HepG2 (cell line): ENCODE measurements around the gene ADM5. TPM values are rescaled to one million over a fixed set of nuclear protein-coding genes. Genes with fewer than 3 reads are reported as not detected.

ENCODE experiments used
- ATF1 ChIP-seq: IDR thresholded peaks from 2 replicates; pipeline ENCODE4 v1.6.1; 2016; ENCODE audit warnings: mild to moderate bottlenecking, control low read depth
- CEBPB ChIP-seq: IDR thresholded peaks from 2 replicates; pipeline ENCODE4 v1.6.1; 2011; ENCODE audit warnings: low read depth, low read length, improper control_type of control experiment, borderline replicate concordance
- CEBPG ChIP-seq: IDR thresholded peaks from 2 replicates; pipeline ENCODE4 v1.6.1; 2016
- GATAD1 ChIP-seq: IDR thresholded peaks from 2 replicates; pipeline ENCODE4 v1.6.1; 2016; ENCODE audit warnings: missing genetic modification reagents, missing compliant biosample characterization
- GPN1 ChIP-seq: sonication (generic); formaldehyde crosslinking; IDR thresholded peaks from 2 replicates; pipeline ENCODE4 v1.5.1; 2020; ENCODE audit warnings: missing genetic modification reagents, borderline replicate concordance
- HMG20A ChIP-seq: IDR thresholded peaks from 2 replicates; pipeline ENCODE4 v1.6.1; 2016; ENCODE audit warnings: borderline replicate concordance
- HOXA9 ChIP-seq: sonication (generic); formaldehyde crosslinking; IDR thresholded peaks from 2 replicates; pipeline ENCODE4 v1.8.1; 2022; ENCODE audit warnings: missing genetic modification reagents, mild to moderate bottlenecking, moderate library complexity, borderline replicate concordance
- ISL2 ChIP-seq: sonication (generic); formaldehyde crosslinking; IDR thresholded peaks from 2 replicates; pipeline ENCODE4 v1.5.0; 2020; ENCODE audit warnings: missing genetic modification reagents
- MTF1 ChIP-seq: sonication (generic); formaldehyde crosslinking; IDR thresholded peaks from 2 replicates; pipeline ENCODE4 v1.5.0; 2020; ENCODE audit warnings: missing genetic modification reagents
- NFE2L2 ChIP-seq: fragments of 150-350 bp; IDR thresholded peaks from 2 replicates; pipeline ENCODE4 v1.6.1; 2014; ENCODE audit warnings: low read length
- PITX1 ChIP-seq: sonication (generic); formaldehyde crosslinking; IDR thresholded peaks from 2 replicates; pipeline ENCODE4 v1.5.1; 2020; ENCODE audit warnings: mild to moderate bottlenecking, missing genetic modification reagents
- SRY ChIP-seq: sonication (generic); formaldehyde crosslinking; IDR thresholded peaks from 2 replicates; pipeline ENCODE4 v1.8.0; 2022; ENCODE audit warnings: mild to moderate bottlenecking, missing genetic modification reagents
- TARDBP ChIP-seq: sonication (generic); formaldehyde crosslinking; IDR thresholded peaks from 2 replicates; pipeline ENCODE4 v1.8.0; 2022; ENCODE audit warnings: mild to moderate bottlenecking, missing genetic modification reagents
- ZBTB21 ChIP-seq: sonication (generic); formaldehyde crosslinking; IDR thresholded peaks from 2 replicates; pipeline ENCODE4 v1.4.0; 2020; ENCODE audit warnings: missing genetic modification reagents
- ZNF3 ChIP-seq: IDR thresholded peaks from 2 replicates; pipeline ENCODE4 v1.7.0; 2017; ENCODE audit warnings: inconsistent platforms
- ZNF367 ChIP-seq: sonication (generic); formaldehyde crosslinking; IDR thresholded peaks from 2 replicates; pipeline ENCODE4 v1.4.0; 2020; ENCODE audit warnings: missing genetic modification reagents, borderline replicate concordance
- ZNF484 ChIP-seq: sonication (generic); formaldehyde crosslinking; IDR thresholded peaks from 2 replicates; pipeline ENCODE4 v1.5.1; 2020; ENCODE audit warnings: mild to moderate bottlenecking, low read depth, missing genetic modification reagents, borderline replicate concordance
- ZNF501 ChIP-seq: sonication (generic); formaldehyde crosslinking; IDR thresholded peaks from 2 replicates; pipeline ENCODE4 v1.5.1; 2020; ENCODE audit warnings: mild to moderate bottlenecking, moderate library complexity, missing genetic modification reagents
- ZNF652 ChIP-seq: IDR thresholded peaks from 2 replicates; pipeline ENCODE4 v1.6.1; 2016; ENCODE audit warnings: low read depth, borderline replicate concordance
- ZNF772 ChIP-seq: sonication (generic); formaldehyde crosslinking; IDR thresholded peaks from 2 replicates; pipeline ENCODE4 v1.5.0; 2020; ENCODE audit warnings: mild to moderate bottlenecking, missing genetic modification reagents
- polyA plus RNA-seq, 8 experiments: library from polyadenylated mRNA; depleted of rRNA in 3 of 8; stranded (reverse) in 7 of 8; unstranded in 1 of 8; fragments of >200 nt; fragmentation: Illumina TruSeq in 4 of 8; extraction: Trizol in 4 of 8; gene quantifications; 2 replicates each; pipeline versions ENCODE4 v1.2.1 to v1.2.3, GENCODE V29; 2011 to 2016; ENCODE audit warnings: low read depth in 4 of 8, missing spikeins in 1 of 8, mixed read lengths in 1 of 8; ENCODE audit not compliant: insufficient read depth in 1 of 8
- total RNA-seq, 5 experiments: library from RNA; depleted of rRNA; stranded (reverse); fragments of >200 nt; fragmentation: Illumina TruSeq; extraction: Trizol; gene quantifications; 2 replicates each; pipeline ENCODE4 v1.2.3, GENCODE V29; 2016; ENCODE audit warnings: low read depth in 1 of 5
- TF ChIP-seq, protein P1 (sequence below), 2 experiments: sonication (generic) in 1 of 2; formaldehyde crosslinking in 1 of 2; IDR thresholded peaks; 2 replicates each; pipeline versions ENCODE4 v1.4.0 to v1.6.1; 2018 to 2020; ENCODE audit warnings: missing genetic modification reagents in 2 of 2, borderline replicate concordance in 1 of 2, low read depth in 1 of 2, mild to moderate bottlenecking in 1 of 2, missing biosample characterization in 1 of 2
- TF ChIP-seq, protein P2 (sequence below): IDR thresholded peaks from 2 replicates; pipeline ENCODE4 v1.6.1; 2016
- TF ChIP-seq, protein P3 (sequence below): sonication (generic); formaldehyde crosslinking; IDR thresholded peaks from 2 replicates; pipeline ENCODE4 v1.5.0; 2020; ENCODE audit warnings: missing genetic modification reagents
- TF ChIP-seq, protein P4 (sequence below): sonication (generic); formaldehyde crosslinking; IDR thresholded peaks from 2 replicates; pipeline ENCODE4 v1.4.0; 2020; ENCODE audit warnings: low read depth, missing genetic modification reagents

ADM5 gene
- total and polyA plus RNA-seq, 2 of the 13 experiments (the other 11 are each of a cell fraction or from before 2014, with no cell fraction given), result 2.7 to 4.1 TPM

DNA sequence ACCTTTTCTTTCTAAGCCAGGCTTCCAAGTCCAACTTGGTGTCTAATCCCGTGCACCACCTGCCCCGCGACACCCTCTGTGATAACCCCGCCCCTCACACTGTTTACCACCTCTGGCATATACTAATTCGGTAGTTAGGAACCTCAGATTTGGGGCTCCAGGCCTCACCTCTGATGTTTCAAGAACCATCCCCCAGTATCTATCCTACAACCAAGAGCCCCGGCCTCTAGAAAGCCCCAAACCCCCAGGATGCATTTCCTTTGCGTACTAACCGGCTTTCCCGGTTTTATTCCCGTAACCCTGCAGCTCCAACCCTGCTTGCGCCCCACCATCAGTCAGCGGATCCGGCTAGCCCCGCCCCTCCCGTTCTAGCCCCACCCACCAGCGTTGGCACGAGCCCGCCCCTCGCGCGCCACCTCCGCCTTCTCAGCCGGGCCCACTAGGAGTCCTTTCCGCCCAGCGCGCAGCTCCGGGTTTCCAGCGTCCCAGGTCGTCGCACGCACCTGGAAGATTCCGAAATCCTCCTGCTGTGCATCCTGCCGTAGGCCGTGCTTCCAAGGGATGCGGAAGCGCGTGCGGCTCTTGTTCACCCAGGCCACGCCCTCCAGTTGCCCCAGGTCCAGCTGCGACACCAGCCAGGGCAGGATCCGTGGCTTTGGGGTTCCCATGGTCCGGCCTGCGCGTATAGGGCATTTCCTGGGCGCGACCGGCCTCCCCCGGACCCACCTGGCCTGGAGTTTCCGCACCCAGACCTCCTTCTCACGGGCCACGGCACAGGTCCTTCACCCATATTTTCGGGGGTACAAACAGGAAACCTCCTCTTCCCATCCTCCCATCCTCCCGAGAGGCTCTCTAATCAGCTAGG, 25.0 kb upstream of the ADM5 start (continued):
- TF ChIP-seq HOXA9 (CRISPR knock-in tag) (no peak), ATF1 (CRISPR knock-in tag) (no peak), PITX1 (CRISPR knock-in tag) (no peak), NFE2L2 (no peak), ZNF652 (no peak), ISL2 (CRISPR knock-in tag) (no peak), GPN1 (CRISPR knock-in tag) (no peak), TARDBP (CRISPR knock-in tag) (no peak), HMG20A (CRISPR knock-in tag) (no peak), ZNF367 (CRISPR knock-in tag) (no peak), ZNF501 (CRISPR knock-in tag) (no peak), ZNF3 (CRISPR knock-in tag) (no peak), SRY (CRISPR knock-in tag) (no peak; the same call in none of the 2 replicates), ZNF484 (CRISPR knock-in tag) (no peak), CEBPG (CRISPR knock-in tag) (0 out of 2 replicates have a peak, but pooled peaks have one; percentile 14), MTF1 (CRISPR knock-in tag) (no peak), CEBPB (no peak), ZNF772 (CRISPR knock-in tag) (no peak), GATAD1 (CRISPR knock-in tag) (peak; percentile 22; the same call in 1 of the 2 replicates), ZBTB21 (CRISPR knock-in tag) (no peak)
- TF ChIP-seq, protein P1, sequence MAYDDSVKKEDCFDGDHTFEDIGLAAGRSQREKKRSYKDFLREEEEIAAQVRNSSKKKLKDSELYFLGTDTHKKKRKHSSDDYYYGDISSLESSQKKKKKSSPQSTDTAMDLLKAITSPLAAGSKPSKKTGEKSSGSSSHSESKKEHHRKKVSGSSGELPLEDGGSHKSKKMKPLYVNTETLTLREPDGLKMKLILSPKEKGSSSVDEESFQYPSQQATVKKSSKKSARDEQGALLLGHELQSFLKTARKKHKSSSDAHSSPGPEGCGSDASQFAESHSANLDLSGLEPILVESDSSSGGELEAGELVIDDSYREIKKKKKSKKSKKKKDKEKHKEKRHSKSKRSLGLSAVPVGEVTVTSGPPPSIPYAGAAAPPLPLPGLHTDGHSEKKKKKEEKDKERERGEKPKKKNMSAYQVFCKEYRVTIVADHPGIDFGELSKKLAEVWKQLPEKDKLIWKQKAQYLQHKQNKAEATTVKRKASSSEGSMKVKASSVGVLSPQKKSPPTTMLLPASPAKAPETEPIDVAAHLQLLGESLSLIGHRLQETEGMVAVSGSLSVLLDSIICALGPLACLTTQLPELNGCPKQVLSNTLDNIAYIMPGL (CRISPR knock-in tag; IDR thresholded peaks at IDR 0.05; ENCODE audit: borderline replicate concordance in 1 of 2, low read depth in 1 of 2), result peak in 1 of 2 experiments; percentile 44; a peak in 1 of 4 replicates
- TF ChIP-seq, protein P2, sequence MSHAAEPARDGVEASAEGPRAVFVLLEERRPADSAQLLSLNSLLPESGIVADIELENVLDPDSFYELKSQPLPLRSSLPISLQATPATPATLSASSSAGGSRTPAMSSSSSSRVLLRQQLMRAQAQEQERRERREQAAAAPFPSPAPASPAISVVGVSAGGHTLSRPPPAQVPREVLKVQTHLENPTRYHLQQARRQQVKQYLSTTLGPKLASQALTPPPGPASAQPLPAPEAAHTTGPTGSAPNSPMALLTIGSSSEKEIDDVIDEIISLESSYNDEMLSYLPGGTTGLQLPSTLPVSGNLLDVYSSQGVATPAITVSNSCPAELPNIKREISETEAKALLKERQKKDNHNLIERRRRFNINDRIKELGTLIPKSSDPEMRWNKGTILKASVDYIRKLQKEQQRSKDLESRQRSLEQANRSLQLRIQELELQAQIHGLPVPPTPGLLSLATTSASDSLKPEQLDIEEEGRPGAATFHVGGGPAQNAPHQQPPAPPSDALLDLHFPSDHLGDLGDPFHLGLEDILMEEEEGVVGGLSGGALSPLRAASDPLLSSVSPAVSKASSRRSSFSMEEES (CRISPR knock-in tag), result no peak
- TF ChIP-seq, protein P3, sequence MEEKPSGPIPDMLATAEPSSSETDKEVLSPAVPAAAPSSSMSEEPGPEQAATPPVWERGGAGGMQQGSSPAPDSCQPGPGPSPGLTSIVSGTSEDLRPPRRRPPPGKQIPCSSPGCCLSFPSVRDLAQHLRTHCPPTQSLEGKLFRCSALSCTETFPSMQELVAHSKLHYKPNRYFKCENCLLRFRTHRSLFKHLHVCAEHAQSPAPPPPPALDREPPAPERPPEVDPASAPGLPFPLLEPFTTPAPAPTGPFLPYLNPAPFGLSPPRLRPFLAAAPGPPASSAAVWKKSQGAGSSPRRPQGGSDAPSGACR (CRISPR knock-in tag), result no peak
- TF ChIP-seq, protein P4, sequence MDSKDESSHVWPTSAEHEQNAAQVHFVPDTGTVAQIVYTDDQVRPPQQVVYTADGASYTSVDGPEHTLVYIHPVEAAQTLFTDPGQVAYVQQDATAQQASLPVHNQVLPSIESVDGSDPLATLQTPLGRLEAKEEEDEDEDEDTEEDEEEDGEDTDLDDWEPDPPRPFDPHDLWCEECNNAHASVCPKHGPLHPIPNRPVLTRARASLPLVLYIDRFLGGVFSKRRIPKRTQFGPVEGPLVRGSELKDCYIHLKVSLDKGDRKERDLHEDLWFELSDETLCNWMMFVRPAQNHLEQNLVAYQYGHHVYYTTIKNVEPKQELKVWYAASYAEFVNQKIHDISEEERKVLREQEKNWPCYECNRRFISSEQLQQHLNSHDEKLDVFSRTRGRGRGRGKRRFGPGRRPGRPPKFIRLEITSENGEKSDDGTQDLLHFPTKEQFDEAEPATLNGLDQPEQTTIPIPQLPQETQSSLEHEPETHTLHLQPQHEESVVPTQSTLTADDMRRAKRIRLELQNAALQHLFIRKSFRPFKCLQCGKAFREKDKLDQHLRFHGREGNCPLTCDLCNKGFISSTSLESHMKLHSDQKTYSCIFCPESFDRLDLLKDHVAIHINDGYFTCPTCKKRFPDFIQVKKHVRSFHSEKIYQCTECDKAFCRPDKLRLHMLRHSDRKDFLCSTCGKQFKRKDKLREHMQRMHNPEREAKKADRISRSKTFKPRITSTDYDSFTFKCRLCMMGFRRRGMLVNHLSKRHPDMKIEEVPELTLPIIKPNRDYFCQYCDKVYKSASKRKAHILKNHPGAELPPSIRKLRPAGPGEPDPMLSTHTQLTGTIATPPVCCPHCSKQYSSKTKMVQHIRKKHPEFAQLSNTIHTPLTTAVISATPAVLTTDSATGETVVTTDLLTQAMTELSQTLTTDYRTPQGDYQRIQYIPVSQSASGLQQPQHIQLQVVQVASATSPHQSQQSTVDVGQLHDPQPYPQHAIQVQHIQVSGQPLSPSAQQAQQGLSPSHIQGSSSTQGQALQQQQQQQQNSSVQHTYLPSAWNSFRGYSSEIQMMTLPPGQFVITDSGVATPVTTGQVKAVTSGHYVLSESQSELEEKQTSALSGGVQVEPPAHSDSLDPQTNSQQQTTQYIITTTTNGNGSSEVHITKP (CRISPR knock-in tag), result peak; percentile 71; the same call in 1 of the 2 replicates
